ENCODE results near the gene PALM2AKAP2.

PALM2AKAP2 gene

GRCh38 chr9:109775516-109775915, 4.5 kb upstream of the PALM2AKAP2 start:
- DNase-seq = no peak

DNA sequence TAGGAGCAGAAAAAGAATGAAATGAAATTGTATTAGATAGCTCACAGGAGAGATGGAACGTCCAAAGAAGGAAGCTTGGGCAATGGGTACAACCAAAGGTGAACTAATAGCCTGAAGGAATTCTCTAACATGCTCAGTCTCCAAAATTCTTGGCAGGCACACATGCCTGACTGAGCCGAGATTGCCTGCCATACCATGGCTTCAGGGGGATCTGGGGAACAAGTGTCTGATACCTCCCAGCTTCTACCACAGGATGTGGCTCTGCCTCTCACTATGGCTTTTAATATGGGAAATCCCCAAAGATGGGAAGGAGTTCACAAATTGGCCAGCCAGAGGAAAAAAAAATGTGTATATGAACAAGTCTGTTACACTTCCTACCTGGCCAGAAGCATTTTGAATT, 3.6 kb upstream of the PALM2AKAP2 start:
- no peak for DNase-seq

DNA sequence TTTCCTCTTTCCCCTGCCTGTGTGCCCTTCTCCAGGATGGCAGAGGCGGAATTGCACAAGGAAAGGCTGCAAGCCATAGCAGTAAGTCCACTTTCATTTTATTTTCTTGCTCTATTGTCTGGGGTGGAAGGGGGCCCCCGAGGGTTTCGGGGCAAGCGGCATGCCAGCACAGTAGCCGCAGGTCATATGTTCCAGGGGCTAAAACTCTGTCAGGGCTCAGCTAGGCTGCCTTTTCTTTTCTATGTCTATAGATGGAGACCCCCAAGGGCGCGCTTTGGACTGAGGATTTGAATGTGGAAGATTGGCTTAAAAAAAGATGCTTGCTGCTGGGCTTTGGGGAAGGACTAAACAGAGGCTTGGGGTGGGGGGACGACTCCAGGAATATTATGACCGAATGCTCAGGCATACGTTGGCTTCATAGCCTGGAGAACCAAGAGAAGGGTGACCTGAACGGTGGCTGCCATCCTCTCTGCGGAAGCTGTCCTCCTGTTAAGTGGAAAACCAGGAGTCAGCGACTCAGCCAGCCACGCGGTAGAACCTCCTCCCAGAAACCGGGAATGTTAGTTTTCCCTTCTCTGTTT, 545 bp downstream of the PALM2AKAP2 start:
- no peak for DNase-seq

- DNase-seq = no peak
Observed at GRCh38 chr9:109781086-109781485, 1.1 kb downstream of the PALM2AKAP2 start.

DNA sequence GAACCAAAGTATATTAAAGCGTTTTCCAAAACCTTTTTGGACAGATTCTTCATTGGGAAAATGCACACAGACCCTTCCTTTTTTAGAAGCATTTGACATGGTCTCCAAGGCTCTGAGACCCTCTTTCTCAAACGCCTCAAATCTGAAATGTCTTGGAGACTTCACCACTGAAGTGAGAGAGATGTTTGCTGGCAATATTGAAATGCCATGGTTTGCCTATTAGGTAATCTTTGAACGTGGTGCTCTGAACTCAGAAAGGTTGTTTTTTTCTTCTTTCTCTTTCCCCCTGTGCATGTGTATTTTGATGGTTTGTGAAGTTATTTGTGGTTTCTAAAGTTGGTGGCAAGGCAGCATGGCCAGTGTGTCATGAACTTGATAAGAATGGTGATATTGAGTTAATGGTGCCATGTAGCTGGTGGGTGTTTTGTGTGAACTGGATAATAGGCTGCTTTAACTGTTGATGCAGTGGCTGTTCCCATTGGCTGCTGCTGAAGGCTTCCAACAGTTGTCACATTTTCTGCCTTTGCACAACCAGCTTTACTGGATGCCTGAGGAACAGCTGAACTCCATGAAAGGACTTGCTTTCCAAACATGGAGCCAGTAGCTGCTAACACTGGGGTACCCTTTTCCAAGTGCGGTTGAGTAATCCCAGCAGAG, 1.7 kb downstream of the PALM2AKAP2 start:
- no peak for DNase-seq

- DNase-seq = no peak
Observed at GRCh38 chr9:109787735-109788134, 7.7 kb downstream of the PALM2AKAP2 start.

- DNase-seq = no peak
Observed at GRCh38 chr9:109789556-109789955, 9.6 kb downstream of the PALM2AKAP2 start.

DNA sequence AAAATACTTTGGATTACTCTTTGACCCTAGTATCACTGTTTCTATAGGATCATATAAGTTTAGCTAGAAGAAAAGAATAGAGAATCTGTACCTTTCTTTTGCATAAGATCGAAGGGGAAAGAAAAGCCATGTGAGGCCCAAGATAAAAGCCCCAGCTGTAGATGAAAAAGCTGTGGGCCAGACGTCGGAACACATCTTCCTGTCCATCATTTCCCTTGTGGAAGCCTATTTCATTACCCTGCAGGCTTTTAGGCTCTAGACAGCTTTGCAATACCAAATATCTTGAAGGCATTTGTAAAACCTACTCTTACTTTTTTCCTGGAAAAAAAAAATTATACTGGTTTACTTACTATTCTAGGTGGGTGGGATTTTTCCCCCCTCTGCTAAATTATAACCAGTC, 10.0 kb downstream of the PALM2AKAP2 start:
- no peak for DNase-seq

- no peak for DNase-seq
Observed at GRCh38 chr9:109791003-109791677, 11.1 kb downstream of the PALM2AKAP2 start.

- DNase-seq = no peak
Observed at GRCh38 chr9:109791747-109792146, 11.7 kb downstream of the PALM2AKAP2 start.

GRCh38 chr9:109792951-109793546, 13.1 kb downstream of the PALM2AKAP2 start:
- DNase-seq = no peak

DNA sequence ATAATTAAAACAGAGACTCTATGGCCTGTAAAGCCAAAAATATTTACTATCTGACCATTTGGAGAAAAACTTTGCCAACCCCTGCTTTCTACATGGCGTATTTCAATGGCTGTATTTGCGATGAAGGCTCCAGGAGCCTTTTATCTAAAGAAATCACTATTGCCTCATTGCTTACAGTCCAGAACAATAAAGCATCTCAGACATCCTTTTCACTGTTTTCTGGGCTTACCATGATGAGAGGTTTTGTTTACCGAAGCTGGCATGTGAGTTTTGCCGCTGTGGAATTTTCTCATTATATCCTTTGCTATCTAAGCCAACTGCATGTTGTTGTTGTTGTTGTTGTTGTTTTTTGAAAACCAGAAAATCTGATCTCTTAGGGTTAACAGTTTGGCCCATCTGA, 13.9 kb downstream of the PALM2AKAP2 start:
- DNase-seq = no peak

GRCh38 chr9:109794361-109795012, 14.5 kb downstream of the PALM2AKAP2 start:
- DNase-seq = no peak

DNA sequence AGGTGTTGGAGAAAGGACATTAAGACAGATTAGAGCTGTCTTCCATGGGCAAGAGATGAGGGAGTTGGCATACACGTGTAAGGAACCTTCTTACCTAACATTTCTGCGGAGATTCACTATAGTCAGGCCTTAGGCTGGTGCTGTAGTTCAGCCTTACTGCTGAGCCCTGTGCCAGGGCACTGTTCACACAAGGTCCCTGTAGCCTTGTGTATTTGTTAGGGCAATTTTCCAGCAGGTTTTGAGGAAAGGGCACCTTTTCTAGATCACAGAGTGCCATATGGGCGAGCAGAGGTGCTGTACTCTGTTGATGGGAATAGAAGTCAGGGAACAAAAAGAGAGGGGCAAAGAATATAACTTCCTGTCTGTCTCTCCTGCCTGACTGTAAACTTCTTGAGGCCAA, 15.6 kb downstream of the PALM2AKAP2 start:
- DNase-seq = no peak

DNA sequence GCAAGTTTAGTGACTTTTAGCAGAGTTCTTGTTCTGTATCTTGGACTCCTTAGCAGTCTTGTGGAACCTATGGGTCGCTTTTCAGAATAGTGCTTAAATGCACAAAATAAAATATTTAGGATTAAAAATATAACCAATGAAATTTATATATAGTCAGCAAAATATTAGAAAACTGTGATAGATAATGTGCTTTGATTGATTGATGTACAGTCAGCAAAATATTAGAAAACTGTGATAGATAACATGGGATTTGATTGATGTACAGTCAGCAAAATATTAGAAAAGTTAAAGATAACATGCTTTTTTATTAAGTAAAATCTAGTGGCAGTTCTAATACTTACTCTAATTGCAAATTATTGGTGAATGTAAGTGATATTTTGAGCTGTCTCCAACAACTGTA, 16.1 kb downstream of the PALM2AKAP2 start:
- no peak for DNase-seq

GRCh38 chr9:109797006-109797405, 17.0 kb downstream of the PALM2AKAP2 start:
- no peak for DNase-seq

GRCh38 chr9:109797509-109797908, 17.5 kb downstream of the PALM2AKAP2 start:
- no peak for DNase-seq

DNA sequence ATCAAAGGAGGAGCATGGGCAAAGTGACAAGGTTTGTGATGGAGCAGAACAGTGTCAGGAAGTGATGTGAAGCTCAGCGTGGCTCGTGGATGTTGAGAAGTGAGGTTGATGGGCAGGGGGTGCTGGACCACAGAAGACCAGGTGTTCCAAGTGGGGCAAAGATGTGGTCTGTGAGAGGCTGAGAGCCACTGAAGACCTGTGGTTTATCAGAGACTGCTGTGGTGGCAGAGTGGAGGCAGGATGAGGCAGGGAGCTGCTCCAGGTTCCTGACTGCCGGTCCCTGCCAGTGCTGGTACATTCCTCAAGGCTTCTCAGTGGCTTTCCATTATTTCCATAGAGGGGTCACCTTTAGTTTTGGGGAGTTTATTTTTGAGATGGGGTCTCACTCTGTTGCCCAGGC, 19.1 kb downstream of the PALM2AKAP2 start:
- DNase-seq = no peak

DNA sequence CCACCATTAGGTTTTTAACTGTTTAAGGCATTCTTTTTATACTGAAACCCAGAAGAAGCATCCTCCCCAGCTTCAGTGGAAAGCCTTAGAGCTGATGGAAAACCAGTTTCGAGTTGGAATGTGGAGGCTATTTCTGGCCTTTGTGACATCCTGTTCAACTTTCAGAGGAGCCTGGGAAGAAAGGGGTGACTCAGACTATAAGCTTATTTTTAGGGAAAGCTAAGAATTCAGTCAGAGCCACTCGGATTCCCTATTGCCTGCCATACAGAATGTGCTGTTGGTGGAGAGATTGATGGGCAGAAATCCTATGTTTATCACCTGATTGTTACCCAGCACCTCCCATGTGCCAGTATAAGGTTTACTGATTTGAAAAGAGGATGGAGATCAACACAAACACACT, 19.8 kb downstream of the PALM2AKAP2 start:
- no peak for DNase-seq

GRCh38 chr9:109801484-109801883, 21.5 kb downstream of the PALM2AKAP2 start:
- DNase-seq = no peak

DNA sequence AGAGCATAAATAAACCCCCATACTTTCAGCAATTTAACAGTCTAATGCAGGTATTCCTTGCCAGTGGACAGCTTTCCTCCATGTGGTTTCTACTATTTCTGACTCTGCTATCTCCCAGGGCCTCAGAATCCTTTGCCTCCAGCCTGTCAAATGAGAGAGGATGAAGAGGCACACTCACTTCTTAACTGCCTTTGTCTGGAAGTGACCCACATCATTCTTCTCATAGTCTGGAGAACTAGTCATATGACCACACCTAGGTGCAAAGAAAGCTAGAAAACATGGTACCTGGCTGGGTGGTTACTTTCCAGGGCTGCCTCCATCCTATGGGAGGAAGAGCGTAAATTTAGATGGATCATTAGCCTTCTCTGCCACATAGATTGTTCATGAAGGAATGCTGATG, 22.5 kb downstream of the PALM2AKAP2 start:
- DNase-seq = no peak

GRCh38 chr9:109805050-109805449, 25.1 kb downstream of the PALM2AKAP2 start:
- no peak for DNase-seq

DNA sequence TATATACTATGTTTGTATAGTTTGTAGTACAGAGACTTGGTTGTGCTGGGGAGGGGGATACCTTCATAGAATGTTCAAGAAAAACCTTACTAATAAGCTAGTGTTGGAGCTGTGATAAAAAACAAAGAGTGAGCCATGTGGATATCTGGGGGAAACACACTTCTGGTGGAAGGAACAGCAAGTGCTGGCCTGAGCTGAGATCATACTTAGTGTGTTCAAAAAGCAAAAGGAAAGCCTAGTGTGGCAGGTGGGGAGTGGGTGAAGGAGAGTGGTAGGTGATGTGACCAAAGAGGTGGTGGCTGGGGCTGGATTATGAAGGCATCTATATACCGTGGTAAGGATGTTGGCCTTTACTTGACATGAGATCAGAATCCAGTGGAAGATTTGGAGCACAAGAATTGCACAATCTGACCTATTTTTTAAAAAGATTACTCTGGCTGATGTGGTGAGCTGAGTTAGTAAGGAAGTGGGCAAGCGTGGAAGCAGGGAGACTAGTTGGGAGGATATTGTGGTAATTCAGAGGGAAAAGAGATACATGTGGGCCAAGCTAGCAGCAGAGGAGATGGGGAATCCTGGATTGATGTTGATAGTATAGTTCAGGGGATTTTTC, 26.6 kb downstream of the PALM2AKAP2 start:
- DNase-seq = no peak
